WTC11 (cell line): ENCODE data around the gene COA5. TPM values are rescaled to one million over a fixed set of nuclear protein-coding genes. Genes with fewer than 3 reads are reported as not detected.

Experiments used
- ATAC-seq: fragments of 200-7000 bp; cut with Tn5 transposase; 2 replicates; pipeline ENCODE4 v1.10.0; 2021; ENCODE audit warnings: mild to moderate bottlenecking, moderate library complexity
- CTCF ChIA-PET: fragments of 300-600 bp; sonication (Branson Sonifier 250); formaldehyde crosslinking; loops from one replicate; lab custom pipeline; 2021; ENCODE audit warnings: antibody characterized with exemption; lab: Charles Lee
- POLR2A ChIA-PET: fragments of 350-600 bp; sonication (Branson Sonifier 250); formaldehyde crosslinking; loops from one replicate; lab custom pipeline; 2021; ENCODE audit warnings: antibody characterized with exemption; lab: Charles Lee
- DNase-seq: peaks from one replicate; pipeline ENCODE4 v3.0.0; 2021; ENCODE audit warnings: low spot score
- H3K27ac Mint-ChIP-seq: 2 replicates; pipeline ENCODE4 v1.8.0; 2021; ENCODE audit warnings: mixed read lengths
- H3K27me3 Mint-ChIP-seq: 2 replicates; pipeline ENCODE4 v1.8.0; 2021; ENCODE audit warnings: low read depth, mild to moderate bottlenecking, moderate library complexity, mixed read lengths
- H3K36me3 Mint-ChIP-seq: 2 replicates; pipeline ENCODE4 v1.8.0; 2021; ENCODE audit warnings: mixed read lengths
- H3K4me1 Mint-ChIP-seq: 2 replicates; pipeline ENCODE4 v1.8.0; 2022; ENCODE audit warnings: mixed read lengths
- H3K4me3 Mint-ChIP-seq: 2 replicates; pipeline ENCODE4 v1.8.0; 2021; ENCODE audit warnings: mild to moderate bottlenecking, moderate library complexity, mixed read lengths
- H3K9me3 Mint-ChIP-seq: 2 replicates; pipeline ENCODE4 v1.8.0; 2021; ENCODE audit warnings: mixed read lengths
- ATF2 ChIP-seq: sonication (generic); formaldehyde crosslinking; IDR thresholded peaks from 2 replicates; pipeline ENCODE4 v1.8.1; 2022; ENCODE audit warnings: low read depth, missing genetic modification reagents, borderline replicate concordance
- ATF6 ChIP-seq: sonication (generic); formaldehyde crosslinking; IDR thresholded peaks from 2 replicates; pipeline ENCODE4 v1.8.1; 2023; ENCODE audit warnings: mild to moderate bottlenecking, missing genetic modification reagents
- CBFB ChIP-seq: sonication (generic); formaldehyde crosslinking; IDR thresholded peaks from 2 replicates; pipeline ENCODE4 v1.8.1; 2022; ENCODE audit warnings: mild to moderate bottlenecking, low read depth, missing genetic modification reagents
- E2F4 ChIP-seq: sonication (generic); formaldehyde crosslinking; IDR thresholded peaks from 2 replicates; pipeline ENCODE4 v1.8.1; 2022; ENCODE audit warnings: low read depth, mild to moderate bottlenecking, moderate library complexity, missing genetic modification reagents, borderline replicate concordance
- ETV6 ChIP-seq: sonication (generic); formaldehyde crosslinking; IDR thresholded peaks from 2 replicates; pipeline ENCODE4 v1.8.1; 2022; ENCODE audit warnings: mild to moderate bottlenecking, missing genetic modification reagents
- GRHL2 ChIP-seq: fragments of 250-450 bp; sonication (Bioruptor Pico); IDR thresholded peaks from 2 replicates; pipeline ENCODE4 v1.8.0; 2022; ENCODE audit warnings: mild to moderate bottlenecking, moderate library complexity; ENCODE audit not compliant: insufficient replicate concordance, severe bottlenecking
- HMGXB4 ChIP-seq: sonication (generic); formaldehyde crosslinking; IDR thresholded peaks from 2 replicates; pipeline ENCODE4 v1.8.1; 2023; ENCODE audit warnings: mild to moderate bottlenecking, moderate library complexity, missing genetic modification reagents
- JUN ChIP-seq: sonication (generic); formaldehyde crosslinking; IDR thresholded peaks from 2 replicates; pipeline ENCODE4 v1.8.0; 2023; ENCODE audit warnings: mild to moderate bottlenecking, missing genetic modification reagents
- NR2C2 ChIP-seq: sonication (generic); formaldehyde crosslinking; IDR thresholded peaks from 2 replicates; pipeline ENCODE4 v1.8.0; 2022; ENCODE audit warnings: mild to moderate bottlenecking, missing genetic modification reagents
- PRRX2 ChIP-seq: fragments of 250-450 bp; sonication (Bioruptor Pico); IDR thresholded peaks from 2 replicates; pipeline ENCODE4 v1.8.0; 2021; ENCODE audit warnings: mild to moderate bottlenecking
- TEAD1 ChIP-seq: sonication (generic); formaldehyde crosslinking; IDR thresholded peaks from 2 replicates; pipeline ENCODE4 v1.8.0; 2022; ENCODE audit warnings: mild to moderate bottlenecking, missing genetic modification reagents
- TEAD4 ChIP-seq: sonication (generic); formaldehyde crosslinking; IDR thresholded peaks from 2 replicates; pipeline ENCODE4 v1.8.0; 2022; ENCODE audit warnings: mild to moderate bottlenecking, missing genetic modification reagents
- TP53 ChIP-seq: sonication (generic); formaldehyde crosslinking; IDR thresholded peaks from 2 replicates; pipeline ENCODE4 v1.8.1; 2023; ENCODE audit warnings: mild to moderate bottlenecking, missing genetic modification reagents
- ZNF263 ChIP-seq: sonication (generic); formaldehyde crosslinking; IDR thresholded peaks from 2 replicates; pipeline ENCODE4 v1.8.1; 2022; ENCODE audit warnings: low read depth, mild to moderate bottlenecking, moderate library complexity, missing genetic modification reagents
- total RNA-seq: library from RNA; stranded (reverse); gene quantifications from 3 replicates; pipeline ENCODE4 v1.2.3, GENCODE V29; 2021

COA5 gene
- total RNA-seq, 1 experiment from 2014 or later, result 29.3 TPM

GRCh38 chr2:98561018-98561417 is 47.3 kb downstream of the COA5 start:
- ATAC-seq (no peak), DNase-seq (no peak)
- ChIA-PET CTCF (no interaction called here), POLR2A (no interaction called here)
- no peaks in the 10 kb centered on the region for H3K9me3 Mint-ChIP-seq
- TF ChIP-seq E2F4 (CRISPR knock-in tag), result no peak
- no peak for TF ChIP-seq JUN (CRISPR knock-in tag)
- no peak for TF ChIP-seq HMGXB4 (CRISPR knock-in tag)
- H3K36me3 Mint-ChIP-seq, result peaks cover 11% of the 10 kb centered on the region
- no peak overlapping the region for H3K4me3 Mint-ChIP-seq
- H3K27ac Mint-ChIP-seq, result no peak overlapping the region
- H3K4me1 Mint-ChIP-seq, result no peaks in the 10 kb centered on the region
- no peaks in the 10 kb centered on the region for H3K27me3 Mint-ChIP-seq

- CTCF ChIA-PET, result no interaction called here
- no peak for ATAC-seq
- peaks cover 11% of the 10 kb centered on the region for H3K36me3 Mint-ChIP-seq
Measured at GRCh38 chr2:98560256-98560771, 48.0 kb downstream of the COA5 start.

GRCh38 chr2:98559581-98559980 is 48.7 kb downstream of the COA5 start:
- Mint-ChIP-seq H3K36me3 (peaks cover 14% of the 10 kb centered on the region), H3K27ac (no peak overlapping the region)
- no peak for TF ChIP-seq ATF6

More at GRCh38 chr2:98560256-98560771, 48.0 kb downstream of the COA5 start:
- DNase-seq, result no peak
- no peak for TF ChIP-seq NR2C2 (CRISPR knock-in tag)
- TF ChIP-seq TP53 (CRISPR knock-in tag), result no peak
- TF ChIP-seq GRHL2 (CRISPR knock-in tag), result no peak
- no peak for TF ChIP-seq ETV6 (CRISPR knock-in tag)
- TF ChIP-seq JUN (CRISPR knock-in tag), result no peak
- no peak for TF ChIP-seq TEAD4 (CRISPR knock-in tag)
- TF ChIP-seq ATF2 (CRISPR knock-in tag), result no peak
- TF ChIP-seq TEAD1 (CRISPR knock-in tag), result no peak
- no peak for TF ChIP-seq PRRX2 (CRISPR knock-in tag)
- TF ChIP-seq CBFB (CRISPR knock-in tag), result no peak
- no peak for TF ChIP-seq ZNF263 (CRISPR knock-in tag)
- POLR2A ChIA-PET, result no interaction called here
- Mint-ChIP-seq H3K4me1 (no peaks in the 10 kb centered on the region), H3K4me3 (no peak overlapping the region), H3K27me3 (no peaks in the 10 kb centered on the region), H3K27ac (no peak overlapping the region), H3K9me3 (no peaks in the 10 kb centered on the region)

More at GRCh38 chr2:98559581-98559980, 48.7 kb downstream of the COA5 start:
- Mint-ChIP-seq H3K4me3 (no peak overlapping the region), H3K27me3 (no peaks in the 10 kb centered on the region), H3K9me3 (no peaks in the 10 kb centered on the region), H3K4me1 (no peaks in the 10 kb centered on the region)
- ATAC-seq, result no peak
- POLR2A ChIA-PET, result no interaction called here
- CTCF ChIA-PET, result no interaction called here
- no peak for DNase-seq
